ENCODE data around the gene CCBE1. TPM values are rescaled to one million over a fixed set of nuclear protein-coding genes. Genes with fewer than 3 reads are reported as not detected.

CCBE1 gene
- total and polyA plus RNA-seq, 7 donors: 0.01 to 0.77 (median 0.14) TPM; not detected in 1

GRCh38 chr18:59573962-59574361, 123.3 kb downstream of the CCBE1 start:
- Histone ChIP-seq H3K4me3 (no peak overlapping the region), H3K9me3 (no peaks in the 10 kb centered on the region), H3K4me1 (no peaks in the 10 kb centered on the region), H3K27ac (no peak overlapping the region), H3K27me3 (ENCODE audit: insufficient read depth in 3 of 3, low read length in 2 of 3) (peaks cover 0 to 6% (median 2%) of the 10 kb centered on the region in 3 donors), H3K36me3 (ENCODE audit: insufficient read depth in 1 of 2, low read depth in 1 of 2) (no peaks in the 10 kb centered on the region)
- 74 to 79% (median 78%) methylated on average over 2 of the region's 2 CpGs for WGBS, 3 donors
- TF ChIP-seq, protein P1, sequence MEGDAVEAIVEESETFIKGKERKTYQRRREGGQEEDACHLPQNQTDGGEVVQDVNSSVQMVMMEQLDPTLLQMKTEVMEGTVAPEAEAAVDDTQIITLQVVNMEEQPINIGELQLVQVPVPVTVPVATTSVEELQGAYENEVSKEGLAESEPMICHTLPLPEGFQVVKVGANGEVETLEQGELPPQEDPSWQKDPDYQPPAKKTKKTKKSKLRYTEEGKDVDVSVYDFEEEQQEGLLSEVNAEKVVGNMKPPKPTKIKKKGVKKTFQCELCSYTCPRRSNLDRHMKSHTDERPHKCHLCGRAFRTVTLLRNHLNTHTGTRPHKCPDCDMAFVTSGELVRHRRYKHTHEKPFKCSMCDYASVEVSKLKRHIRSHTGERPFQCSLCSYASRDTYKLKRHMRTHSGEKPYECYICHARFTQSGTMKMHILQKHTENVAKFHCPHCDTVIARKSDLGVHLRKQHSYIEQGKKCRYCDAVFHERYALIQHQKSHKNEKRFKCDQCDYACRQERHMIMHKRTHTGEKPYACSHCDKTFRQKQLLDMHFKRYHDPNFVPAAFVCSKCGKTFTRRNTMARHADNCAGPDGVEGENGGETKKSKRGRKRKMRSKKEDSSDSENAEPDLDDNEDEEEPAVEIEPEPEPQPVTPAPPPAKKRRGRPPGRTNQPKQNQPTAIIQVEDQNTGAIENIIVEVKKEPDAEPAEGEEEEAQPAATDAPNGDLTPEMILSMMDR (IDR thresholded peaks at IDR 0.05): no peak
- intact Hi-C loops (cut with DNase I): no loop called here
- no peak for ATAC-seq
- DNase-seq: no peak

DNA sequence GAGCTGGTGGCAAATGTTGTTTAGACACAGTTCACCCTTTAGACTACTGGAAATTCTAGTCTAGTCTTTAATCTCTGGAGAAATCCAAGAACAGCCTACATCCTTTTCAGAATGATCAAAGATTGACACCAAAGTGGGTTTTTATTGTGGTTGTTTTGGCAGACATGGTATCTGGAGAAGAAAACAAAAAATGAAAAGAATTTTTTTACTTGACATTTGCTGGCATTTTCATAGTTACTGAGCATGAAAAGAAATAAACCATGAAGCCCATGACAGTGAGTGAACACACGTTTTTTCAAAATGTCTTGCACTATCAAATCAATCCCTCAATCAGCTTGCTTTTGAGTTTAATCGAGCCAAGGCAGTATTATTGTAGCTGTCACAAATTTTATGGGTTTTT, 125.3 kb downstream of the CCBE1 start:
- no peak for DNase-seq
- TF ChIP-seq, protein P1 (IDR thresholded peaks at IDR 0.05): no peak
- Histone ChIP-seq H3K4me1 (no peaks in the 10 kb centered on the region), H3K27me3 (ENCODE audit: insufficient read depth in 3 of 3, low read length in 2 of 3) (peaks cover 0 to 2% (median 0%) of the 10 kb centered on the region in 3 donors), H3K27ac (no peak overlapping the region), H3K9me3 (no peaks in the 10 kb centered on the region), H3K4me3 (no peak overlapping the region), H3K36me3 (ENCODE audit: insufficient read depth in 1 of 2, low read depth in 1 of 2) (no peaks in the 10 kb centered on the region)
- no peak for ATAC-seq
- intact Hi-C loops (cut with DNase I): no loop called here
- 24 to 37% (median 29%) methylated on average over 2 of the region's 2 CpGs for WGBS, 3 donors

DNA sequence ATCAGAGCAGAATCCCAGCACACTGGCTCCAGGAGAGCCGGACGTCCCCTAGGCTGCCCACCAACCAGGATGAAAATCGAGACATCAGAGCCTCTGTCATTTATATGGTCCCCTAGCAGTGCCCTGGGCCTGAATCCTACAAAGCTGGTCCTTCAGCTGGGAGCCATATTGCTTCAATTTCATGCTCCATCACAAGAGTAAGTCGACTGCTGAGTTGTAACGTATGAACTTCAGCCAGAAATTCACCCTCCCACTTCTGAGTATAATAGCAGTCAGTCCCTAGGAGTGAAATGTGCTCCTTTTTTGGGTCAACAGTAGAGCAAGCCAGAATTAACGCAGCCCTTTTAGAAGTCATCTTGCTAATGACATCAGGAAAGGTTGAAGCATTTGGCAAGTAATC, 126.4 kb downstream of the CCBE1 start:
- H3K36me3 ChIP-seq (ENCODE audit: insufficient read depth in 1 of 2, low read depth in 1 of 2): no peaks in the 10 kb centered on the region
- intact Hi-C loops (cut with DNase I): no loop called here
- H3K9me3 ChIP-seq: no peaks in the 10 kb centered on the region
- H3K27me3 ChIP-seq (ENCODE audit: insufficient read depth in 3 of 3, low read length in 2 of 3): peaks cover 0 to 2% (median 0%) of the 10 kb centered on the region in 3 donors
- ATAC-seq (no peak), DNase-seq (no peak)
- no peak overlapping the region for H3K27ac ChIP-seq
- H3K4me1 ChIP-seq: no peaks in the 10 kb centered on the region
- H3K4me3 ChIP-seq: no peak overlapping the region
- WGBS, 3 donors: 40 to 53% (median 49%) methylated on average over 6 of the region's 6 CpGs
- TF ChIP-seq, protein P1 (IDR thresholded peaks at IDR 0.05): no peak

DNA sequence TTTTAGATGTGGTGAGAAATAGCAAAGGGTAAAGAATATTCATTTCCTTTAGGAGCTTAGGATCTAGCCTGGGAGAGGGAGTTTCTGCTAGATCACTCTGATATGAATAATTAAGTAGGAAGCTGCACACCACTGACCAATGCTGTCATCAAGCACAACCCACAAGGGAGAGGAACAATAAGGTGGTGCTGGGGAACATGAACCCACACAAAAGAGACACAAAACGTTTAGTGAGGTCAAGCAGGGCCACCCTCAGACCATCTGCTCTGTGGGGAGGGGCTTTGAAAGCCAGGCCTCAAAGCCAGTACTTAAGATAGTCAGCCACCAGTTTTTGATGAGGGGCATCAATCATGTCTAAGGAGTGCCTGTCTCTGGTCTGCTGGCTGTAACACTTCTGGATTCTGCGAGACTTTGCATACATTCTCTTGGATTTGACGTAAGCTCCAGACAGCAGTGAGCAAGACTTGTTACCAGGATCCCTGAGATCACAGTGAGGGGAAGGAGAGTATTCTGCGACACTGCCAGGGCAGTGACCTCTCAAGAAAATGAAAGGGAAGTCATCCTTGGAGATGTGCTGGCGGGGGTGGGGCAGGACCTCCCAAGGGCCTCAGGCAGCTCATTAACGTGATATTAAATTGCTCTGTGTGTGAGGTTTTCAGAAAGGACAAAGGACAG, 127.0 kb downstream of the CCBE1 start:
- H3K27ac ChIP-seq: no peak overlapping the region
- H3K4me3 ChIP-seq: no peak overlapping the region
- 57 to 65% (median 62%) methylated on average over 6 of the region's 6 CpGs for WGBS, 3 donors
- no peaks in the 10 kb centered on the region for H3K36me3 ChIP-seq (ENCODE audit: insufficient read depth in 1 of 2, low read depth in 1 of 2)
- peaks cover 0 to 2% (median 0%) of the 10 kb centered on the region in 3 donors for H3K27me3 ChIP-seq (ENCODE audit: insufficient read depth in 3 of 3, low read length in 2 of 3)
- no peaks in the 10 kb centered on the region for H3K4me1 ChIP-seq
- TF ChIP-seq, protein P1 (IDR thresholded peaks at IDR 0.05): no peak
- intact Hi-C loops (cut with DNase I): no loop called here
- ATAC-seq: no peak
- H3K9me3 ChIP-seq: no peaks in the 10 kb centered on the region
- no peak for DNase-seq

DNA sequence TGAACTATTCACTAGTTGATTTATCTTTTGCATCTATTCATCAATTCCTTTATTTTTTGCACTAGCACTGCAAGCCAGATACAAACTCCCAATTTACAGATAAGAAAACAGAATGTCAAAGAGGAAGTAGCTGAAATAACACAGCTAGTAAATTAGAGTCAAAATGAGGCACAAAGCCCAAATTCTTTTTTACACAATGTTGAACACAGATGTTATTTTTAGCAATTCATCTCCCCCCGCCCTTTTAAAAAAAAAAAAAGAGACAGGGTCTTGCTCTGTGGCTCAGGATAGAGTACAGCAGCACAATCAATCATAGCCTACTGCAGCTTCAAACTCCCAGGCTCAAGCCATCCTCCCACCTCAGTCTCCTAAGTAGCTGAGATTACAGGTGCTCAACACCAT, 127.8 kb downstream of the CCBE1 start:
- ATAC-seq (no peak), DNase-seq (no peak)
- H3K4me1 ChIP-seq: no peaks in the 10 kb centered on the region
- intact Hi-C loops (cut with DNase I): no loop called here
- no peaks in the 10 kb centered on the region for H3K36me3 ChIP-seq (ENCODE audit: insufficient read depth in 1 of 2, low read depth in 1 of 2)
- H3K4me3 ChIP-seq: no peak overlapping the region
- 25 to 47% (median 44%) methylated on average over 1 of the region's 1 CpG for WGBS, 3 donors
- H3K27ac ChIP-seq: no peak overlapping the region
- no peaks in the 10 kb centered on the region for H3K9me3 ChIP-seq
- peaks cover 0 to 2% (median 0%) of the 10 kb centered on the region in 3 donors for H3K27me3 ChIP-seq (ENCODE audit: insufficient read depth in 3 of 3, low read length in 2 of 3)
- TF ChIP-seq, protein P1 (IDR thresholded peaks at IDR 0.05): no peak

Measured in psoas muscle (tissue), 8 donors.